Urinary bladder (tissue), 4 donors: ENCODE data around the gene ATP6V0C. TPM values are rescaled to one million over a fixed set of nuclear protein-coding genes. Genes with fewer than 3 reads are reported as not detected.

Source experiments
- DNase-seq: peaks from one replicate; pipeline ENCODE4 v3.0.0-alpha.2; 2015; ENCODE audit errors: extremely low spot score
- H3K27ac ChIP-seq: one replicate; pipeline ENCODE4 v1.5.1; 2013; ENCODE audit warnings: low read depth, mild to moderate bottlenecking, moderate library complexity
- H3K36me3 ChIP-seq: one replicate; pipeline ENCODE4 v1.6.1; 2013; ENCODE audit warnings: mild to moderate bottlenecking, moderate library complexity; ENCODE audit not compliant: insufficient read depth
- H3K4me1 ChIP-seq: one replicate; pipeline ENCODE4 v1.6.1; 2013; ENCODE audit warnings: mild to moderate bottlenecking, moderate library complexity; ENCODE audit not compliant: insufficient read depth
- H3K4me3 ChIP-seq: one replicate; pipeline ENCODE4 v1.5.1; 2013; ENCODE audit warnings: low read depth, low read length
- WGBS: extraction: QIAGEN DNeasy Blood & Tissue Kit; methylation state at CpG from one replicate; pipeline ENCODE4 v1.1.7; 2013; 5-methylcytosine and 5-hydroxymethylcytosine counted together
- polyA plus RNA-seq: library from polyadenylated mRNA; stranded (reverse); fragments of 200-250 nt; gene quantifications from one replicate; pipeline ENCODE4 v1.2.3, GENCODE V29; 2013
- total RNA-seq: library from RNA; depleted of rRNA; stranded (reverse); fragments of >200 nt; gene quantifications from one replicate; pipeline ENCODE4 v1.2.3, GENCODE V29; 2014
- donor health status: healthy with polysubstance abuse.
- donor health status: healthy.

Gene ATP6V0C
- total and polyA plus RNA-seq, 2 donors: 15.0 to 193 TPM

DNA sequence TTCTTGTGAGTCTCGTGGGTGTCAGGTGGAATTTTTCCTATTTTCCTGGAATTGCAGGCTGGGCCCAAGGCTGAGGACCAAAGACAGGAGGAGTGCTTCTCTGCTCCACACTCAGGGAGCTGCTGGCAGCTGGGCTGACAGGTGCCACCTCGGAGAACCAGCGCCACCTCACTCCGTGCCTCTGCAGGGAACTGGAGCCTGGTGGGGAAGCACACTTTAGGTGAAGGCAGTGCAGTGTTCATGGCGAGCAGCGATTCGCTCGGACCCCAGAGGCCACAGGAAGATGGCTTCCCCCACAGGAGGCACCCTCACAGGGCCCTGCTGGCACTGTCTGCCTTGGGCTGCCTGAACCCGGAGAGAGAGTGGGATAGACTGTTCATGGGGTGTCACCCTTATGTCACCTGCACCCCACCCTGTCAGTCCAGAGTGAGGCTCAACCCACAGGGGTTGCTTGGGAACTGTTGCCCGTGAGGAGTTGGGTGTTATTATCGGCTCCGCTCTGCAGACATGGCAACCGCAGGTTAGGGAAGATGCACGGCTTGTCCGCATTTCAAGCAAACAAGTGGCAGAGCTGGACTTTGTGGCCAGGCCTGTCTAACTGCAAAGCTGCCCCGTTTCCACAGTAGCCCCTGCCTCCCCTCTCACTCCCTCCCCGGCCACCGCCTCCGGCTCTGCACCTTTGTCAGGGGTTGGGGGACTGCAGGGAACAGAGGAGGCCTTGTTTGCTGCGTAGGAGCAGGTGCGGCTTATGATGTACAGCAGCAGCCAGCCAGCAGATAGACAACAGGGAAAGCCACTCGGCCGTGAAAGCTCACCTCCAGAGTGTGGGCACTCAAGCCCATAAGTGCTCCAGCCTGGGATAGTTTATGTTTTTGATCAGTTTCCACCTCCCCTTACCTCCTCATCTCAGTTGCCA, 23.3 kb upstream of the ATP6V0C start:
- Histone ChIP-seq H3K27ac (no peak overlapping the region), H3K36me3 (no peaks in the 10 kb centered on the region), H3K4me3 (no peak overlapping the region), H3K4me1 (no peaks in the 10 kb centered on the region)
- no peak for DNase-seq
- 89% methylated on average over 23 of the region's 23 CpGs for WGBS

DNA sequence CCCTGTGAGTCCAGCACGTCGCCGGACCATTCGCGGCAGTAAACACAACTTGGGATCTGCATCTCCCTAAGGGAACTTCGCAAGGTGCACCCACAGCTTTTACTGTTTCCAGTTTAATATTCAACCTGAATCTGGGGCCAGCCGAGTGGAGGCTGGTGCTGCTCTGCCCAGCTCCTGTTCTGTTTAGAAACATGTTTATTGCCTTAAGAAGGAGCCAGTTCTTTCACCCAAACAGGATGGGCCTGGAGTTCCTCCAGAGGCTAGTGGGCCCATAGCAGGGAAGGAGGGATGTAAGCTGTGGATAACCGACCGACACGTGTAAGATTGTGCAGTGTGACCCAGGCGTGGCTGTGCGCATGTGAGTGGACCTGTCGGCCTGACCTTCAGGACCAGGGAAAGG, 21.5 kb upstream of the ATP6V0C start:
- Histone ChIP-seq H3K36me3 (peaks cover 2% of the 10 kb centered on the region), H3K4me3 (no peak overlapping the region), H3K27ac (no peak overlapping the region), H3K4me1 (no peaks in the 10 kb centered on the region)
- 88% methylated on average over 13 of the region's 13 CpGs for WGBS
- DNase-seq: no peak

- Histone ChIP-seq H3K27ac (no peak overlapping the region), H3K36me3 (peaks cover 2% of the 10 kb centered on the region), H3K4me3 (no peak overlapping the region), H3K4me1 (no peaks in the 10 kb centered on the region)
- WGBS: 93% methylated on average over 6 of the region's 6 CpGs
- no peak for DNase-seq
Measured at GRCh38 chr16:2493605-2494004, 20.1 kb upstream of the ATP6V0C start.

GRCh38 chr16:2494616-2495015, 19.1 kb upstream of the ATP6V0C start:
- H3K27ac ChIP-seq: no peak overlapping the region
- peaks cover 2% of the 10 kb centered on the region for H3K36me3 ChIP-seq
- no peaks in the 10 kb centered on the region for H3K4me1 ChIP-seq
- WGBS: 86% methylated on average over 5 of the region's 5 CpGs
- H3K4me3 ChIP-seq: no peak overlapping the region
- no peak for DNase-seq

- DNase-seq: no peak
- no peaks in the 10 kb centered on the region for H3K4me1 ChIP-seq
- peaks cover 2% of the 10 kb centered on the region for H3K36me3 ChIP-seq
- no peak overlapping the region for H3K27ac ChIP-seq
- 94% methylated on average over 5 of the region's 5 CpGs for WGBS
- no peak overlapping the region for H3K4me3 ChIP-seq
Measured at GRCh38 chr16:2495041-2495440, 18.7 kb upstream of the ATP6V0C start.

- 95% methylated on average over 62 of the region's 62 CpGs for WGBS
- Histone ChIP-seq H3K4me1 (no peaks in the 10 kb centered on the region), H3K4me3 (no peak overlapping the region), H3K27ac (no peak overlapping the region), H3K36me3 (peaks cover 2% of the 10 kb centered on the region)
- DNase-seq: no peak
Measured at GRCh38 chr16:2496223-2497115, 17.3 kb upstream of the ATP6V0C start.

DNA sequence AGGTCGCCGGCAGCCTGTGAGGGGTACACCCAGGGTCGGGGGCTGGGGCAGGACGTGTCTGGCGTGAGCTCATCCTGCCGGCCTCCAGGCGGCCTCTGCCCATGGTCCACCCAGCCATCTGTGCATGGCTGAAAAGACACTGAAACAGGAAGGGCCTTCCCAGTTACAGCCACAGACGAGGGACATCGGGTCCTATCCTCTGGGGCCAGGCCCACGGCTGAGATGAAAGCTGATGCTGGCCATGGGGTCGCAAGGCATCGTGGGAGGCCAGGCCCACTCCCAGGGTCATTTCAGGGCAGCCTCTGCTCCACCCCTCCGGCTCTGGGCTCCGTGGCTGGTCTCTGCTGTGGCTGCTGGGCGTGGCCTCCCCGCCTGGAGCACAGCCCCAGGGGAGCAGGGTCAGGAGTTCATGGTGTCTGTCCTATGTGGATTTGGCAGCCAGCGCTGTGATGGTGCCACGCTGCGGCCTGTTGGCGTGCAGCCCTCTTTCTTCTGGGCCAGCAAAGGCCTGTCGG, 16.6 kb upstream of the ATP6V0C start:
- H3K27ac ChIP-seq: no peak overlapping the region
- H3K4me3 ChIP-seq: no peak overlapping the region
- no peaks in the 10 kb centered on the region for H3K4me1 ChIP-seq
- WGBS: 55% methylated on average over 21 of the region's 21 CpGs
- peaks cover 2% of the 10 kb centered on the region for H3K36me3 ChIP-seq
- no peak for DNase-seq

DNA sequence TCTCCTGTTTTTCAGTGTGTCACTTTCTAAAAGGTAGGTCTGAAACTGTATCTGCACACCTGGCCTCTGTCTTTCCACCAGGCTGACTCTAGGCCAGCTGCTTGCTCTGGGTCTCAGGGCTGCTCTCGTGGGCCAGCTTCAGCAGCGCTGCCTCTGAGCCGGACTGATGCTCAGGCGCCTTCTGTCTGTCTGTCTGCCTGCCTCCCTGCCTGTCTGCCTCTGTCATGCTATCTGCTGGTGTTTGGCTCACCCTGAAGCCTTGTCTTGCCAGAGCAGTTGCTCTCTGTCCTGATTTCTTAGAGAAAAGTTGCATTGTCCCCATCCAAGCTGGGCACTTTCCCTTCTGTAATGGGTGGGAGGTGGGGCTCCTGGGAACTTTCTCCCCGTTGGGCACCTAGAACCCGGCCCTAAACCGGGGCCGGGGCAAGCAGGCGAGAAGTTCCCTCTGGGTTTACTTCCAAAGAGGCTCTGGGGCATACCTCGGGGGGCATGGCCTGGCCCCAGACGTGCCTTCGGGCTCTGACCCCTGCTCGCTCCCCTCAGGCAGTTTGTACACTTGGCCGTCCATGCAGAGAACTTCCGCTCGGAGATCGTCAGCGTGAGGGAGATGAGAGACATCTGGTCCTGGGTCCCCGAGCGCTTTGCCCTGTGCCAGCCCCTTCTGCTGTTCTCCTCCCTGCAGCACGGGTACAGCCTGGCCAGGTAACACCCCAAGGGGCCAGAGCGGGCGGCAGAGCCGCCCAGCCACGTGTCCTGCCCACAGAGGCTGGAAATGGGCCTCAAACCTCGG, 15.9 kb upstream of the ATP6V0C start:
- WGBS: 79% methylated on average over 26 of the region's 26 CpGs
- DNase-seq: no peak
- H3K36me3 ChIP-seq: peaks cover 2% of the 10 kb centered on the region
- H3K4me3 ChIP-seq: no peak overlapping the region
- H3K4me1 ChIP-seq: no peaks in the 10 kb centered on the region
- no peak overlapping the region for H3K27ac ChIP-seq

DNA sequence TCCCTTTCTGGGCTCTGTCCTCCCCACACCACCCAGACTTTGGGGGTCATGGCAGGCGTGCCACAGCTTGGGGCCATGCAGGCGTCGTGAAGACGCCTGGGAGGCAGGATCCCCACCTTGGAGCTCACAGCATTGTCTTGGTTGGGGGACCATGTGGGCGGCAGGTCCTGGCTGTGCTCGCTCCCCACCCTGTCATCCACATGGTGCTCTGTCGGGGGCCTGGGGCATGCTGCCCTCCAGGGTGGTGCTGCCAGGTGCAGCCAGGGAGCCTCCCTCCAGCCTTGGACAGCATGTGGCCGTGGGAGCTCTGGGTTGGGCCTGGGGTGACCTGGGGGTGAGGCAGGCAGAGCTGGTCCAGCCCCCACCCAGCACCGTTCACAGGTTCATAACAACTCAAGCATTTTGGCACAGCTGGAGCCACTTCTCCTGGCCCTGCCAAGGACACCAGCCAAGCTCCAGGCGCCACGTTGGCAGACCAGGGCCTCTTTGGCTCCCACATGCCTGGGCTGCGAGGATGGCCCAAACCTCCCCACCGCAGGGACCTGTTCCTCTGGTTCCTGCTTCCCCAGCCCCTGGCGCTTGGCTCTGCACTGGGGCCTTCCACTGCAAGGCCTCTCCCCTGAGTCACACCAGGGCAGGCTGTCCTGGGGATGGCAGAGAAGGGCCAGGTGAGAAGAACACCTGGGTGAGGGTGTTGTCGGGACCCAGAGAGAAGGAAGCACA, 15.1 kb upstream of the ATP6V0C start:
- H3K36me3 ChIP-seq: peaks cover 2% of the 10 kb centered on the region
- DNase-seq: no peak
- H3K4me3 ChIP-seq: no peak overlapping the region
- H3K27ac ChIP-seq: no peak overlapping the region
- 86% methylated on average over 15 of the region's 15 CpGs for WGBS
- H3K4me1 ChIP-seq: no peaks in the 10 kb centered on the region

- WGBS: 93% methylated on average over 6 of the region's 6 CpGs
- no peak overlapping the region for H3K4me3 ChIP-seq
- H3K27ac ChIP-seq: no peak overlapping the region
- peaks cover 2% of the 10 kb centered on the region for H3K36me3 ChIP-seq
- no peak for DNase-seq
- no peaks in the 10 kb centered on the region for H3K4me1 ChIP-seq
Measured at GRCh38 chr16:2499454-2499853, 14.3 kb upstream of the ATP6V0C start.

- Histone ChIP-seq H3K4me1 (no peaks in the 10 kb centered on the region), H3K36me3 (peaks cover 2% of the 10 kb centered on the region), H3K27ac (no peak overlapping the region), H3K4me3 (no peak overlapping the region)
- 93% methylated on average over 29 of the region's 29 CpGs for WGBS
- no peak for DNase-seq
Measured at GRCh38 chr16:2499890-2500429, 13.8 kb upstream of the ATP6V0C start.

DNA sequence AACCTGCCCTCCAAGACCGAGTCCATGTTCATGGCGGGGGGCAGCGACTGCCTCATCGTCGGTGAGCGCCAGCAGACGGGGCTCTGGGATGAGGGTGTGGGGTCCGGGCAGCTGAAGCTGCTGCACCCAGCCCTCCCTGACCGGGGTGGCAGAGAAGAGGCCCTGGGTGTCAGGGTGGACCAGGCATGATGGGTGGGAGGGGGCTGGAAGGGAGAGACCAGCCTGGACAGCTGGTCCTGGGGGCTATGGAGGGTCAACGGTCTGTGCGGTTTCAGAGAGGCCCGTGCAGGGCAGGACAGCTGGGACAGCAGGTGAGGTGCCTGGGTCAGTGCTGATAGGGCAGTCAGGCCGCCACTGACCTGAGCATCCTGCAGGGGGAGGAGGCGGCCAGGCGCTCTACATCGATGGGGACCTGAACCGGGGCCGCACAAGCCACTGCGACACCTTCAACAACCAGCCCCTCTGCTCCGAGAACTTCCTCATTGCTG, 13.3 kb upstream of the ATP6V0C start:
- H3K27ac ChIP-seq: no peak overlapping the region
- peaks cover 2% of the 10 kb centered on the region for H3K36me3 ChIP-seq
- DNase-seq: no peak
- whole genome bisulfite sequencing: 82% methylated on average over 20 of the region's 20 CpGs
- H3K4me1 ChIP-seq: no peaks in the 10 kb centered on the region
- no peak overlapping the region for H3K4me3 ChIP-seq
